HG03060 (cell line): ENCODE data around the gene IGF1R.

Source experiments
- ATAC-seq: cut with Tn5 transposase; IDR thresholded peaks from one replicate; pipeline ENCODE4 v1.9.1; 2021; ENCODE audit warnings: low read depth, moderate number of reproducible peaks; ENCODE audit not compliant: unreplicated experiment

The IGF1R gene

GRCh38 chr15:98722209-98722608 lies 73.9 kb downstream of the IGF1R start:
- no peak for ATAC-seq

- no peak for ATAC-seq
These were observed 74.3 kb downstream of the IGF1R start for GRCh38 chr15:98722645-98723044.

- ATAC-seq = no peak
These were observed 74.9 kb downstream of the IGF1R start for GRCh38 chr15:98723195-98723594.

GRCh38 chr15:98724048-98724447 lies 75.7 kb downstream of the IGF1R start:
- ATAC-seq = no peak

- no peak for ATAC-seq
These were observed 76.2 kb downstream of the IGF1R start for GRCh38 chr15:98724494-98724893.

- no peak for ATAC-seq
These were observed 77.5 kb downstream of the IGF1R start for GRCh38 chr15:98725874-98726273.

GRCh38 chr15:98727115-98728040 lies 79.0 kb downstream of the IGF1R start:
- ATAC-seq = no peak

- no peak for ATAC-seq
These were observed 79.9 kb downstream of the IGF1R start for GRCh38 chr15:98728082-98728810.

- no peak for ATAC-seq
These were observed 80.4 kb downstream of the IGF1R start for GRCh38 chr15:98728811-98729160.

GRCh38 chr15:98729446-98730042 lies 81.2 kb downstream of the IGF1R start:
- no peak for ATAC-seq

- ATAC-seq = no peak
These were observed 82.7 kb downstream of the IGF1R start for GRCh38 chr15:98730860-98731711.

- no peak for ATAC-seq
These were observed 83.5 kb downstream of the IGF1R start for GRCh38 chr15:98731712-98732450.

- ATAC-seq = no peak
These were observed 84.8 kb downstream of the IGF1R start for GRCh38 chr15:98733098-98733497.

GRCh38 chr15:98734466-98735199 lies 86.3 kb downstream of the IGF1R start:
- ATAC-seq = no peak

GRCh38 chr15:98735304-98735703 lies 87.0 kb downstream of the IGF1R start:
- no peak for ATAC-seq

GRCh38 chr15:98735895-98736617 lies 87.7 kb downstream of the IGF1R start:
- no peak for ATAC-seq

- no peak for ATAC-seq
These were observed 88.8 kb downstream of the IGF1R start for GRCh38 chr15:98737159-98737558.

GRCh38 chr15:98737721-98738120 lies 89.4 kb downstream of the IGF1R start:
- ATAC-seq = no peak
